DOHH2 (cell line): ENCODE results near the gene PAX4.

Experiments used
- CTCF ChIP-seq: fragments of 200-600 bp; sonication (generic); IDR thresholded peaks from one replicate; pipeline ENCODE4 v1.5.1; 2014; ENCODE audit warnings: antibody characterized with exemption, mild to moderate bottlenecking, low read depth, low read length; ENCODE audit not compliant: poor library complexity, severe bottlenecking
- EZH2phosphoT487 ChIP-seq: fragments of 200-600 bp; sonication (generic); IDR thresholded peaks from 2 replicates; pipeline ENCODE4 v1.6.1; 2017; ENCODE audit warnings: borderline replicate concordance, mild to moderate bottlenecking, antibody characterized with exemption, low read length, moderate library complexity, mixed read lengths

GRCh38 chr7:127667017-127667670 lies 49.2 kb upstream of the PAX4 start:
- no peak for TF ChIP-seq CTCF
- TF ChIP-seq EZH2phosphoT487, result no peak
